Measurements from ENCODE around the gene MIX23.

The MIX23 gene

GRCh38 chr3:122392868-122393844 is 10.1 kb upstream of the MIX23 start:
- ChIA-PET CTCF (interaction anchor here (0.6 to 2.9 kb wide), 23 partner anchors 9 to 850 kb away, joined by 3 to 20 read pairs (median 3); partner anchors contain the start of gene FAM162A), POLR2A (interaction anchor here (0.6 to 2.0 kb wide), 2 partner anchors 10 to 846 kb away, joined by 3 to 15 read pairs; partner anchors contain the start of genes FAM162A and MIX23)
- Histone ChIP-seq H3K4me3 (ENCODE audit: low read depth, low read length) (no peak overlapping the region), H3K4me1 (ENCODE audit: control insufficient read depth, insufficient read depth, low read length) (no peaks in the 10 kb centered on the region), H3K27ac (ENCODE audit: extremely low read depth, low read depth, low read length) (no peak overlapping the region), H3K9me3 (ENCODE audit: control insufficient read depth, insufficient read depth, low read depth, low read length) (no peaks in the 10 kb centered on the region), H3K36me3 (ENCODE audit: control insufficient read depth in 2 of 2, insufficient read depth in 1 of 2, low read length in 2 of 2) (no peaks in the 10 kb centered on the region)
- TF ChIP-seq ZNF558 (tag by site-specific recombination; IDR thresholded peaks at IDR 0.05) (no peak), PRDM6 (tag by site-specific recombination; IDR thresholded peaks at IDR 0.05) (peak; percentile 31; the same call in 1 of the 2 replicates), CTCF (tag by site-specific recombination; IDR thresholded peaks at IDR 0.05) (peak; percentile 24; the same call in 1 of the 2 replicates), ZNF654 (tag by site-specific recombination; IDR thresholded peaks at IDR 0.05; ENCODE audit: low read depth) (peak; percentile 80), ZNF660 (tag by site-specific recombination; IDR thresholded peaks at IDR 0.05) (0 out of 2 replicates have a peak, but pooled peaks have one; percentile 42), ZNF335 (tag by site-specific recombination; conservative IDR thresholded peaks at IDR 0.05) (peak; percentile 61)

- Histone ChIP-seq H3K27ac (ENCODE audit: extremely low read depth, low read depth, low read length) (no peak overlapping the region), H3K4me3 (ENCODE audit: low read depth, low read length) (no peak overlapping the region), H3K4me1 (ENCODE audit: control insufficient read depth, insufficient read depth, low read length) (no peaks in the 10 kb centered on the region), H3K9me3 (ENCODE audit: control insufficient read depth, insufficient read depth, low read depth, low read length) (no peaks in the 10 kb centered on the region), H3K36me3 (ENCODE audit: control insufficient read depth in 2 of 2, insufficient read depth in 1 of 2, low read length in 2 of 2) (peaks cover 0 to 5% of the 10 kb centered on the region in 2 experiments; a peak in 1 of 3 replicates)
- ChIA-PET POLR2A (no interaction called here), CTCF (interaction anchor here (0.6 to 2.9 kb wide), 2 partner anchors 278 to 287 kb away, joined by 3 to 20 read pairs; no protein-coding TSS in a partner anchor)
- TF ChIP-seq GLI2 (tag by site-specific recombination; IDR thresholded peaks at IDR 0.05; ENCODE audit: borderline replicate concordance, low read depth) (no peak), PRDM10 (tag by site-specific recombination; IDR thresholded peaks at IDR 0.05) (no peak), CTCF (tag by site-specific recombination; IDR thresholded peaks at IDR 0.05) (no peak), ZNF677 (tag by site-specific recombination; IDR thresholded peaks at IDR 0.05) (no peak), EGR2 (tag by site-specific recombination; IDR thresholded peaks at IDR 0.05; ENCODE audit: low read depth) (no peak), GFI1B (tag by site-specific recombination; IDR thresholded peaks at IDR 0.05) (no peak), ZNF202 (tag by site-specific recombination; IDR thresholded peaks at IDR 0.05; ENCODE audit: borderline replicate concordance) (no peak), TCF7L2 (IDR thresholded peaks at IDR 0.05; ENCODE audit: borderline replicate concordance, low read depth, low read length) (no peak), ZNF138 (tag by site-specific recombination; IDR thresholded peaks at IDR 0.05; ENCODE audit: borderline replicate concordance) (no peak), ZFP37 (tag by site-specific recombination; IDR thresholded peaks at IDR 0.05) (no peak), ZFP3 (tag by site-specific recombination; IDR thresholded peaks at IDR 0.05; ENCODE audit: low read depth) (no peak), ZNF10 (tag by site-specific recombination; IDR thresholded peaks at IDR 0.05) (no peak), ZNF571 (tag by site-specific recombination; IDR thresholded peaks at IDR 0.05) (no peak), ZNF274 (IDR thresholded peaks at IDR 0.05; ENCODE audit: low read length) (no peak), ZNF274 (tag by site-specific recombination; IDR thresholded peaks at IDR 0.05; ENCODE audit: borderline replicate concordance) (no peak), ZNF768 (tag by site-specific recombination; IDR thresholded peaks at IDR 0.05) (no peak), ZNF837 (tag by site-specific recombination; IDR thresholded peaks at IDR 0.05) (no peak)
Observed at GRCh38 chr3:122391681-122392446, 8.8 kb upstream of the MIX23 start.
